DMS153 treated with DMSO at 0.1 percent for 48 hours (cell line): ENCODE results near the gene MAPK1IP1L.
"Not testable (repeated sequence)": the region's sequence is repeated elsewhere in the genome, so short reads cannot be mapped to it uniquely, and the experiment has no call there.

Experiments
- DNase-seq: peaks from one replicate; lab custom pipeline; 2025; ENCODE audit not compliant: unreplicated experiment; lab: John Stamatoyannopoulos, UW

MAPK1IP1L gene

DNA sequence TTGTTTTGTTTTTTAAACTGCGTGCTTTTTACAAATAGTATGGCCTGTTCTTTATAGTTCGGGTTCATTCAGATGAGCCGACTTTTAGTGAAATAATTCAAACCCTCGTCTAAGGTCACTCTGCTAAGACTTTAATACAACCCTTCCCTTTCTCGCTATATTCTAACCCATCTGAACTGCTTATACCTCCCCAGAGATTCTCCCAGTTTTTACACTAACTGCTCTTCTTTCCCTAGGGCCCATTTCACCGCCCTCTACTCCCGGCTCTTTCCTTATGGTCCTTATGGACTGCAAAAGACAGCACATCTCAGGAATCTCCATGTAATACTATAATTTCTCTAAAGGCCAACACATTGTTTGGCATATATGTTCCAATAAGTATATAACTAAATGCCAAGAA lies 2.1 kb downstream of the MAPK1IP1L start:
- DNase-seq: no peak

DNA sequence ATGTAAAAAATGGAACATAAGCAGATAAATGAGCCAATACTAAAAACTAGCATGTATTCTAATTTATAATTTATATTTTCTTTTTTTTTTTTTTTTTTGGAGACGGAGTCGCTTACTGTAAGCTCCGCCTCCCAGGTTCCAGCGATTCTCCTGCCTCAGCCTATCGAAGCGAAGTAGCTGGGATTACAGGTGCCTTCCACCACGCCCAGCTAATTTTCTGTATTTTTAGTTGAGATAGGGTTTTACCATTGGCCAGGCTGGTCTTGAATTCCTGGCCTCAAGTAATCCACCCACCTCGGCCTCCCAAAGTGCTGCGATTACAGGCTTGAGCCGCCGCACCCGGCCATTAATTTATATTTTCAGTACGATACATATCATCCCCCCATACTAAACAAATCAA lies 2.7 kb downstream of the MAPK1IP1L start:
- DNase-seq: no peak

DNA sequence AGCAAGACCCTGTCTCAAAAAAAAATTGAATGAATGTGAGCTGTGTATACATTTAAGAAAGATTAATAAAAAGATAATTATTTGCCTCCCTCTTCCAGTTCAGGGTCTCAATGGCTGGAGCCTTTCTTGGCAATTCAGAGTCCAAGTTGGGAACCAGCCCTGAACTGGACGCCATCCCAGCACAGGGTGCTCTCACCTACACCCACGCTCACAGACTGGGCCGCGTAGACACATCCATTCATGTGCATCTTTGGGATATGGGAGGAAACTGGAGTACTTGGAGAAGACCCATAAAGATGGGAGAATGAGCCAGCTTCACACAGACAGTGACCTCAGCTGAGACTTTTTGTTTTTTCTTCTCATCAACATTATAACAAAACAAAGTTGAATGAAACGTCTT lies 6.5 kb downstream of the MAPK1IP1L start:
- no peak for DNase-seq

DNA sequence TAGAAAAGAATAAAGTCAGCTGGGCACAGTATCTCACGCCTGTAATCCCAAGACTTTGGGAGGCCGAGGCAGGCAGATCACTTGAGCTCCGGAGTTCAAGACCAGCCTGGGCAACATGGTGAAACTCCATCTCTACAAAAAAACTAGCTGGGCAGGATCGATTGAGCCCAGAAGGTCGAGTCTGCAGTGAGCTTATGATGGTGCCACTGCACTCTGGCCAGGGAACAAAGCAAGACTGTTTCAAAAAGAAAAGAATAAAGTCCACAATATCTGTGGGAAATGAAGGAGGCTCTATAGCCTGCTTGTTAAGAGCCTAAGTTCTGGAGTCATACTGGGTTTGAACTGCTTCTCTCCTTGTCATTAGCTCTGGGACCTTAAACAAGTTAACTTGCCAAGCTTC lies 7.9 kb downstream of the MAPK1IP1L start:
- DNase-seq: no peak

DNA sequence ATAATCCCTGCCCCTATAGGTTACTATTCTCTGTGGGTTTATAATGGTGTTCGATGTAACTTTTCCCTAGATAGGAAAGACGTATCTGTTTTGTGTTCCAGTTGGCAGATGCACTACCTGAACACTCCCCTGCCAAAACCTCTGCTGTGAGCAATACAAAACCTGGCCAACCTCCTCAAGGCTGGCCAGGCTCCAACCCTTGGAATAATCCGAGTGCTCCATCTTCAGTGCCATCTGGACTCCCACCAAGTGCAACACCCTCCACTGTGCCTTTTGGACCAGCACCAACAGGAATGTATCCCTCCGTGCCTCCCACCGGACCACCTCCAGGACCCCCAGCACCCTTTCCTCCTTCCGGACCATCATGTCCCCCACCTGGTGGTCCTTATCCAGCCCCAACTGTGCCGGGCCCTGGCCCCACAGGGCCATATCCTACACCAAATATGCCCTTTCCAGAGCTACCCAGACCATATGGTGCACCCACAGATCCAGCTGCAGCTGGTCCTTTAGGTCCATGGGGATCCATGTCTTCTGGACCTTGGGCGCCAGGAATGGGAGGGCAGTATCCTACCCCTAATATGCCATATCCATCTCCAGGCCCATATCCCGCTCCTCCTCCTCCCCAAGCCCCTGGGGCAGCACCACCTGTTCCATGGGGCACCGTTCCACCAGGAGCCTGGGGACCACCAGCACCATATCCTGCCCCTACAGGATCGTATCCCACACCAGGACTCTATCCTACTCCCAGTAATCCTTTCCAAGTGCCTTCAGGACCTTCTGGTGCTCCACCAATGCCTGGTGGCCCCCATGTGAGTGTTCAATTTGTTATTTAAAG lies 11.3 kb downstream of the MAPK1IP1L start:
- no peak for DNase-seq

DNA sequence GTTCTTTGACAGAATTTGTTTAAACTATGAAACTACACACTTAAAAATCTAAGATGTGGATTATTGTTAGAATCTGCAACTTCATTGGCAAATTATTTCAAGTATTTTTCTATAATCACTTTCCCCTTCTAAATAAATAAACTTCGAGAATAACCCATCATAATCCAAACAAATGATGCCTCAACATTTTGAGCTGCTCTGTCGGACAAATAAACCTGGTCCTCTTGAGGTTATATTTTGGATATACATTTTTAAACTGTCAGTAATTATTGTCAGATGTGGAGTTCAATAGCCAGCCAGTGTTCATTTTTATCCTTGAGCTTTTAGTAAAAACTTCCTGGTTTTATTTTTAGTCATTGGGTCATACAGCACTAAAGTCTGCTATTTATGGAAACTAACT lies 13.4 kb downstream of the MAPK1IP1L start:
- DNase-seq: not testable (repeated sequence)

DNA sequence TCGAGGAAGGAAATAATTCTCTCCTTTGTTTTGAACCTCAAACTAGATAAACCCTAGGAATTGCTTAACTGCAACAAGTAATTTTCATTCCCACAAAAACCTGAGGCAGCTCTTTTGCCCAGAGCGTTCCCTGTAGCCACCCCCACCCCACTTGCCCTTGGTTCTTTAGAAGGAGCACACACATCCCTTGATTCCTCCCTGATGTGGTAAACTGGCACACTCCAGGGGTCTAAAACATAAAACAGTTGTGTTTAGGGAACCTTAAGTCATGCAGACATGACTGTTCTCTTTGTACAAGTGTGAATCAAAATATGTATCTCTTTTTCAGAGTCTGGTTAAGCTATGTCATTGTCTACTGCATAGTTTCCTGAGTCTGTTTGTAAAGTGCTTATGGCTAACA lies 14.0 kb downstream of the MAPK1IP1L start:
- DNase-seq: no peak

DNA sequence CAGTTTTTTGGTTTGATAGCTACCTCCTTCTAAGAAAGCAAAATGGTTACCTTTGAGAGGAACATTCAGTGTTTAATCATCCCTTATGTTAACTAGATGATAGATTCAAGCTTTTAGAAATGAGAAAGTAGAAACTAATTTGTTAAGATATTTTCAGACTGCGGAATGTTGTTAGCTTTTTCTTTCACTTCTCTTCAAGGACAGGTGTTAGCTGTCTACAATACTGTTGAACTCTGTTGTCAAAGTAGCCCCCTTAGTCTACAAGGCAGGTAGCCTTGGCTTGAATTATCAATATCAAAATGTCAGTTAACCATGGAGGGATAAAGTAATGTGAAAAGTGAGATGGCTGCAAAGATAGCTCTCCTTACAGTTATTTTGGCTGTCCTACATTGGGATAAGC lies 14.8 kb downstream of the MAPK1IP1L start:
- DNase-seq: no peak

DNA sequence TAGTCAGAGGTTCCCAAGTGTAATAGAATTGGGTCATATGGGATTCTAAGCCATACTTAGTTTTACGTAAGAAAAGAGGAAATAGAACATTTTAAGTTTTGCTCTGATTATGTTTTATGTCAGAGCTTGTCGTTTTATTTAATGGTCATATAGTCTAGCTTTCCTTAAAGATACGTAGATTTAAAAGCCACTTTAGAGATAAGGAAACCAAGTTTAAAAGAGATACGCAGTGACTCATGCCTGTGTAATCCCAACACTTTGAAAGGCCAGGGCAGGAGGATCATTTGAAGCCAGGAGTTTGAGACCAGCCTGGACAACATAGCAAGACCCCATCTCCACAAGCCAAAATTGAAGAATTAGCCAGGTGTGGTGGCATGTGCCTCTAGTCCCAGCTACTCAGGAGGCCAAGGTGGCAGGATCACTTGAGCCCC lies 19.5 kb downstream of the MAPK1IP1L start:
- DNase-seq: no peak

DNA sequence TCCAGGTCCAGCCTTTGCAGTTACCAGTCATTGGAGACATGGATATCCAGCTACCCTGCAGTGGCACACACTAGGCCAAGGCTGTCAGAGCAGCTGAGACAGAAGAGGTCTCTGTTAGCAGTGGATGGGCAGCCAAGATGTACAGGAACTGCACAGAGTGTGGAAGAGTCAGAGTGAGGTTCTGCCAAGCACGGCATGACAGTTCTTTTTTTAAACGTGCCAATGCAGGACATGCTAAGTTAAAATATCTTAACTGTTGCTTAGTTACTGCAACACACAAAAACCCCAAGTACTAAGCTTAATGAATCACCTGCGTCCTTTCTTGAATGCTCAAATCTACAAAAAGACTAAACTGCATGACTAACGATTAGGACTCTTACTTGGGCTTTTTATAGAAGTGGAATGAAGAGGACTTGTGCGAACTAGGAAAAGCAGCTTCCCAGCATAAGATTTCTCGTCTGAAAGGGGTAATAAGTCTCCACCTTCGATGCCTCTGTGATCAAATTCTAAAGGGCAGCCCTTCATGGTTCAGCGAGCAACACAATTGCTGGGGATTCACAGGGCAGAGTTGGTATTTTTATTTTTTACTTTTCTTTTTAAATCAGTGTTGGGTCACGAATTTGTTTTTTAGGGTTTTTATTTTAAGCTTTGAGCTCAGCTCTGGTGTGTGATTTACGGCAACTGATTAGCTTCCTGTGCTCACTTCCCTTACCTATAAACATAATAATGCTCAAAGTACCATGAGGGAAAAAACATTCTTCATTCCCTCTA lies 20.6 kb downstream of the MAPK1IP1L start:
- DNase-seq: no peak

DNA sequence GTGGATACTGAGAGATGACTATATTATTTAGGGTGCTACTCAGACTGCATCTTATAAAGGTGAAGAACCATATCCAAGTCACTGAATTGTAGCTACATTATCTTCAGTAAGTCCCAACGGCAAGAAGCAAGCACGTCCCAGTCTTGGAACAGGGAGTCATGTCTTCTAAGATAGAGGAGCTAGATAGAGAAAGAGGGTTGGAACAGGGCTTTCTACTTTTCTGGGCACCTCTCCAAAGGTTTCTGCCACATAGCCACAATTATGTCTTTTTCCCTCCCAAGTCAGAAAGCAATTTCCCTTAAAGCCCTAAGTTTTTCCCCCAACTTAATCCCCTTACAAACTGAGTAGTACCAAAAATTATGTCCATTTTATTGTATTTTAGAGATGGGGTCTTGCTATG lies 22.4 kb downstream of the MAPK1IP1L start:
- no peak for DNase-seq

DNA sequence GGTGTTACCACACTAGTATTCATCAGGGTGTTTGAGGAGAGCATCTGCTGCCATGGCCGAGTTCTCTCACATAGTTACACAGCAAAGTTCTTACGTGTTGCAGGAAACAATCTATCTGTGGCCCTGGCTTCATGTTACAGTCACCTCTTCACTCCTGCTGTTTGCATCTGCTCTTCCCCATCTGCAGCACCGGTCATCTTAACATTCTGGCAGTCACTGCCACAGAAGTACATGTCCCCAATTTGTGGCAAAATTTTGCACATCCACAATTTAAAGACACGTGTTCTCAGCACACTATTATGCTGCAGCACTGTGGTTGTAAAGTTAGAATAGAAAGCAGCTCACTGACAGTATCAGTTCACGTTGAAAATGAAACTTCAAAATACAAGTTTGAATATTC lies 23.2 kb downstream of the MAPK1IP1L start:
- no peak for DNase-seq

DNA sequence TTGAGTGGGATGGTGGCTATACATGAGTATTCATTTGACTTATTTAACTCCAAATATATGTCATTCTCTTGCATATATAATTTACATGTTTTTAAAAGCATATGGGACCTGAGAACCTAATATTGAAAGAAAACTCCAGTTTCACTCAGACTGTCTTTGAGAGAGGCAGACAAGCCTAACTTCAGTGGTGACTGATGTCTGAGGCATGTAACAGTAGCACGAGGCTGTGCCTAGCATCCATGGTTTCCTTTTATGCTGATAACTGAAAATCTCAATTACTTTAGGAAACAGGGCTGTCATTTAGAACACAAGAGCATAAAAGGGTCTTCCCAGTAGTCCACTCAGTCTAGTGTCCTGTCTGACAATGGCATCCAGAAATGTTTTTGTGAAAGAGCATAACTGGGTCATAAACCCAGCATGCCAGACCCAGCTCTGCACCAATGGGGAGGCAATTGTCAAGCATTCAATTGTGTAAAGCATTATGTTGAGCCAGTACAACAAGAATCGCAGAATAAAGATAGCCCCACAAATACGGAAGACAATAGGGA lies 24.3 kb downstream of the MAPK1IP1L start:
- no peak for DNase-seq

DNA sequence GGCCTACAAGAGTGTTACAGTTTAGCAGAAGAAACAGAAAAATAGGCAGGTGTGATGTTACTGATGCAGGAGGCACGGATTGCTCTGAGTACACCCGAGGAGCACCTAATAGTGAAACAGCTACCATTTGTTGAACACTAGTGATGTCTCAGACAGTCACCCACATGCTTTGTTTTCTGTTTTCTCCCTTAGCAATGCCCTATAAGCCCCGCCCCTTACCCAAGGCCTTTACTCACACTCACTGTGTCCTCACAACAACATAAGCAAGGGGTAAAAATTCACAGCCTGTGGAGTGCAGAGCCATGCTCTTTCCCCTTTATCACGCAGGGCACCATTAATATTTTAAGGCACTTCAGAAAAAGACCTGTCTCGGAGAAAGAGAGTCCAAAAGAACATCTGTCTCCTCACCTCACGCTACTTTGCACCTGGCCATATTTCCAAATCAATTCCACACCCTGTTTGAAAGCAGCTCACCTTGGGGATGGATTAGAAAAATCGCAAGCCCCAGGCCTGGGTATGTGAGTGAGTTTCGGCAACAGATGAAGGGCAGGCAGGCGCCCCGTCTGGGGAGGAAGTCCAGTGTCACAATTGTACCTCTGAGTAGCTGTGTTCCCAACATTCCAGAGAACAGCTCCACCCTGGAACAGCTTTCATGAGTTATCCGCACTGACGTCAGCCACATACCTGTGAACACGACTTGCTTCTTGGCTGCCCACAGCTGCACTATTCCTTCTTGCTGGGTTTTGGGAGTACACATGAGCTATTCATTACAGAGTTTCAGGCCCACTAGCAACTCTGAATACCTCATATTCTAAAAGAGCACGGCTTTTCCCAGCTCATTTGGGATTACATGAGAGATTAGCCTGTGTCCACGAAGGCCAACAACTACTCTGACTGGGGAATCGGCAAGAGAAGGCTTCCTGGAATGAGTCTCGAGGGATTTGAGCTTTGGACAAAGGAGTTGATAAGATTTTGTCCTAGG lies 26.0 kb downstream of the MAPK1IP1L start:
- DNase-seq: no peak

DNA sequence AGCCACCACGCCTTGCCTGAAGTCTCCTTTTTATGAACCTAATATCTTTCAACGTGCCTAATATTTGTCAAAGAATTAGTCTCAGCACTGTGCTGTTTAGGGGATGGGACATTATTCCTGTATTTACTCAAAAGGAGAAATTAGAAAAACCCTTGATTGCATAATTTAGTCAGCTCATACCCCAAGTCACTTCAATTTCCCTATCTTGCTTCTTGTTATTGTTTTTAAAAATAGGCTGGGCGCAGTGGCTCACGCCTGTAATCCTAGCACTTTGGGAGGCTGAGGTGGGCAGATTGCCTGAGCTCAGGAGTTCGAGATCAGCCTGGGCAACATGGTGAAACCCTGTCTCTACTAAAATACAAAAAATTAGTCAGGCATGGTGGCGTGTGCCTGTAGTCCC lies 28.5 kb downstream of the MAPK1IP1L start:
- not testable (repeated sequence) for DNase-seq

DNA sequence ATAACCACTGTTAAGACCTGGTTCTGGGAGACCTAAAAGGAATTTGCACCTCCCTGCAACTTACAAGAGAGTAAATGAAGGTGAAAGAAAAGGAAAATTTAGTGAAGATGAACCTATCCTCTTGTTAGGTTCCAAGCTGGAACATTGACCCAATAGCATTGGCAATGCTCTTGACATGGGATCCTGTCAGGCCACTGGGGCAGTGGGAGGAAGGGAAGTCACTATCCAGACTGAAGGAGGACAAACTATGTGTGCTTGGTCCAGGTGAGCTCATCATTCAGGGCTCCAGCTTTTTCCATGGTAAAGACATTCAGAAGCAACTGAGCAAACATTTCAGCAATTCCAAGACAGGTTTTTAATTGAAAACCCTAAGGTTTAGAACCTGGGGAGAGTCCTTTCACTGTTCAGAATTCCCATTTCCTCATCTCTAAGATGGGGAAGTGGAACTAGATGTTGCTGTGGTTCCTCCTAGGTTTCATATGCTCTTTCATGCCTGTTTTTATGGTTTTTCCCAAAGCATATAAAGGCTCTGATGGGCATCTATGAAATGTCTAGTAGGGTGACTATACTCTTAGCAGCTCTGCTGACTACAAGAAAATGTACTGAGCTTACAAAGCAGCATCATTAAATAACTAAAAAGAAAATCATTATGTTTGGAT lies 33.1 kb downstream of the MAPK1IP1L start:
- no peak for DNase-seq

DNA sequence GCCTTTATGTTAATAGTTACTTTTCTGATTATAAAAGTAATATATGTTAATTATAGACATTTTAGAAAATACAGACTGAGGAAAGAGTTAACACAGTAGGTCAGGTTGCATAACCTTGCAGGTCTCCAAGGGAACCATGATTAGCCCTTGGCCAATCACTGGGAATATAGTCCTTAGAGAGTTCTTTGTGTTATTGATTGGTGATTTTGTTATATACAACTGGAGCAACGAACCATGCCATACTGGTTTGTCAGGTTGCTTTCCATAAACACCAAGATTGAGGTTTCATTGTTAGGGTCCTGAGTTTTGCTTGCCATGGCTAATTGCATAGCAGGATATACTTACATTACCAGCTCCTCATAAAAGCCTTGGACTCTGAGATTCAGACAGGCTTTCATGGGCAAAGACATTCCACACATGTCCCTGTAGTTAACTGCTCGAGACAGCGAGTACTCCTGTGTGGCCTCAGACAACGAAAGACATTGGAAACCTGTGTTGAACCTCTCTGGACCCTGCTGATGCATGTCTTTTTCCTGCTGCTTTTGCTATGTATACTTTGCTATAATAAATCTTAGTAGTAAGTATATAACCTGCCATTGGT lies 33.7 kb downstream of the MAPK1IP1L start:
- no peak for DNase-seq

DNA sequence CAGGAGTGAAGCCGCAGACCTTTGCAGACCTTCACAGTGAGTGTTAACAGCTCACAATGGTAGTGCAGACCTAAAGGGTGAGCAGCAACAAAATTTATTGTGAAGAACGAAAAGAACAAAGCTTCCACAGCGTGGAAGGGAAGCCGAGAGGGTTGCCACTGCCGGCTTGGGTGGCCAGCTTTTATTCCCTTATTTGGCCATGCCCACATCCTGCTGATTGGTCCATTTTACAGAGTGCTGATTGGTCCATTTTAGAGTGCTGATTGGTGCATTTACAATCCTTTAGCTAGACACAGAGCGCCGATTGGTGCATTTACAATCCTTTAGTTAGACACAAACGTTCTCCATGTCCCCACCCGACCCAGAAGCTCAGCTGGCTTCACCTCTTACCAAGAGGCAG lies 35.5 kb downstream of the MAPK1IP1L start:
- no peak for DNase-seq

DNA sequence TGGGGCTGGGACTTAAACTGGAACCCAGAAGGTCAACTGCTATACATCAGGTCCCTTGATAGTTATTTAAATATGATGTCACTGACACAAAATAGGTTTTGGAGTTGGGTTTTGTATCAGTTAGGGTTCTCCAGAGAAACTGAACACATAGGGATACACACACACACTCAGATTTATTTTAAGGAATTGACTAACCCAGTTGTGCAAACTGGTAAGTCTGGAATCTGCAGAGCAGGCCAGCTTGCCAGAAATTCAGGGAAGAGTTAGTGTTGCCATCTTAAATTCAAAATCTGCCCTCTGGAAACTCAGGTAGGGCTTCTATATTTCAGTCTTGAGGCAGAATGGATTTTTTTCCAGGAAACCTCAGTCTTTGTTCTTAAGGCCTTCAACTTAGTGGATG lies 36.9 kb downstream of the MAPK1IP1L start:
- no peak for DNase-seq

DNA sequence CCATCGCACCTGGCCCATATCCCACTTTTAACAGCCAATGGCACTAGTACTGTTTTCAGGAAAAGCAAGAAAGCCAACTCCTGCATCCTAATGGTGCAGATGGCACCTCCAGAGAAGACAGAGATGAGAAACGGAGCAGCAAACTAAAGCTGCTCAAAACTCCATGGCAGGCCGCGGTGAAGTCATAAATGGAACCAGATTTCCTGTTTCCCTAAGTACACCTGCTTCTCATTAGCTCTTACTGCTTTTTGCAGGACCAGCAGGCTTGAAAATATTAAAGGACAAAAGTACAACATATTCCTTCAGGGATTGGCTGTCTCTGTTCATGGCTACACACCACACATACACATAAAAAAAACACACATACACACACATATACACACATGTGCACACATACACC lies 40.9 kb downstream of the MAPK1IP1L start:
- DNase-seq: no peak
